Parathyroid adenoma (tissue), 2 donors: Measurements from ENCODE around the gene SLC16A12.

ENCODE experiments used
- H2AFZ ChIP-seq: fragments of 300-600 bp; sonication (generic); one replicate; pipeline ENCODE4 v1.7.0; 2017; ENCODE audit warnings: antibody characterized with exemption, mild to moderate bottlenecking
- H3K27ac ChIP-seq: fragments of 300-600 bp; sonication (generic); one replicate; pipeline ENCODE4 v1.7.0; 2017
- H3K27me3 ChIP-seq: fragments of 300-600 bp; sonication (generic); one replicate; pipeline ENCODE4 v1.7.0; 2017; ENCODE audit warnings: low read length; ENCODE audit not compliant: control insufficient read depth, insufficient read depth
- H3K36me3 ChIP-seq: fragments of 300-600 bp; sonication (generic); one replicate; pipeline ENCODE4 v1.7.0; 2017; ENCODE audit warnings: low read length; ENCODE audit not compliant: control insufficient read depth, insufficient read depth
- H3K4me1 ChIP-seq: fragments of 300-600 bp; sonication (generic); one replicate; pipeline ENCODE4 v1.7.0; 2017; ENCODE audit warnings: control low read depth
- H3K4me2 ChIP-seq: fragments of 300-600 bp; sonication (generic); one replicate; pipeline ENCODE4 v1.7.0; 2017; ENCODE audit warnings: low read length
- H3K4me3 ChIP-seq: fragments of 300-600 bp; sonication (generic); one replicate; pipeline ENCODE4 v1.7.0; 2017; ENCODE audit warnings: low read depth, low read length
- H3K79me2 ChIP-seq: fragments of 300-600 bp; sonication (generic); one replicate; pipeline ENCODE4 v1.7.0; 2017; ENCODE audit warnings: control low read depth
- H3K9ac ChIP-seq: fragments of 300-600 bp; sonication (generic); one replicate; pipeline ENCODE4 v1.7.0; 2017; ENCODE audit warnings: mild to moderate bottlenecking
- H3K9me3 ChIP-seq: fragments of 300-600 bp; sonication (generic); one replicate; pipeline ENCODE4 v1.7.0; 2017; ENCODE audit warnings: low read length; ENCODE audit not compliant: control insufficient read depth
- TF ChIP-seq, protein P1 (sequence below): fragments of 300-600 bp; sonication (generic); IDR thresholded peaks from one replicate; pipeline ENCODE4 v1.7.0; 2017; ENCODE audit warnings: antibody characterized with exemption, mild to moderate bottlenecking
- donor health status: primary hyperparathyroidism.

SLC16A12 gene

DNA sequence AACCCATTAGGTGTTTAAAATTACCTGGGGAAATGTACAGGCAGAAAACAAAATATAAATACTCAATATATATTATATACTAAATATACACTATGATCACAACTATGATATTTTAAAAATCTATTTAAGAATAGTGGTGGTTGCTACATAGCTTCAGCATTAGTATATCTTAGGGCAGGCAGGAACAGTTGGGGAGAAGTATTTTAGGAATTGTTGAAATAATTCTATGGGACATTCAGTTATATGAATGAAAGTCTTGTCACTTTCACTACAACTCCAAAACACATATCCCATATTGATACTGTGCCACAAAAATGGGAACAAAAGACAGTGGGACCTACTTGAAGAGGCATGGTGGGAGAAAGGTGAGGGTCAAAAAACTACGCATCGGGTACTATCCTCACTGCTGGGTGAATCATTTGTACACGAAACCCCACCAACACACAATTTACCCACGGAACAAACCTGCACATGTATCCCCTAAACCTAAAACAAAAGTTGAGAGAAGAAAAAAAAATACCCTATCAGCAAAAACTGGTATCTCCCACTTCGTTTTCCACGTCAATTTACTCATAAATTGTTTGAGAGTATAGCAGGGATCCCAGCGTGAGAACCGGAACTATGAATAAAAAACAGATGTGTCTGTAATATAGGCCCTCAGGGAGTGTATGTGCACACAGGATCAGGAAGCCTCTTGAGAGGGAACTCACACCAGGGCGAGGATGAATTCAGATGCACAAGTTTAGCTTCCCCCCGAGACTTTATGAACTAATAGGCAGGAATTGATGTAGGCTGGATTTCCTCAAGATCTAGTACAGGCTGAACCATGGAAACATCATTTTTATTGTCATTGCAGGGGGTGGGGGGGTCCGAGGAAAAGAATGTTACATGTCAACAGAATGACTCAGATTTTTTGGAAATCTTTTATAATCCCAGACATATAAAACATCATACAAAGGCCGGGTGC lies 16.2 kb downstream of the SLC16A12 start:
- TF ChIP-seq, protein P1, sequence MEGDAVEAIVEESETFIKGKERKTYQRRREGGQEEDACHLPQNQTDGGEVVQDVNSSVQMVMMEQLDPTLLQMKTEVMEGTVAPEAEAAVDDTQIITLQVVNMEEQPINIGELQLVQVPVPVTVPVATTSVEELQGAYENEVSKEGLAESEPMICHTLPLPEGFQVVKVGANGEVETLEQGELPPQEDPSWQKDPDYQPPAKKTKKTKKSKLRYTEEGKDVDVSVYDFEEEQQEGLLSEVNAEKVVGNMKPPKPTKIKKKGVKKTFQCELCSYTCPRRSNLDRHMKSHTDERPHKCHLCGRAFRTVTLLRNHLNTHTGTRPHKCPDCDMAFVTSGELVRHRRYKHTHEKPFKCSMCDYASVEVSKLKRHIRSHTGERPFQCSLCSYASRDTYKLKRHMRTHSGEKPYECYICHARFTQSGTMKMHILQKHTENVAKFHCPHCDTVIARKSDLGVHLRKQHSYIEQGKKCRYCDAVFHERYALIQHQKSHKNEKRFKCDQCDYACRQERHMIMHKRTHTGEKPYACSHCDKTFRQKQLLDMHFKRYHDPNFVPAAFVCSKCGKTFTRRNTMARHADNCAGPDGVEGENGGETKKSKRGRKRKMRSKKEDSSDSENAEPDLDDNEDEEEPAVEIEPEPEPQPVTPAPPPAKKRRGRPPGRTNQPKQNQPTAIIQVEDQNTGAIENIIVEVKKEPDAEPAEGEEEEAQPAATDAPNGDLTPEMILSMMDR: no peak
- Histone ChIP-seq H3K4me3 (no peak overlapping the region), H3K27me3 (no peaks in the 10 kb centered on the region), H3K79me2 (no peaks in the 10 kb centered on the region), H3K27ac (peak overlapping the region; percentile 58), H3K9ac (no peak overlapping the region), H2AFZ (no peak overlapping the region), H3K9me3 (no peaks in the 10 kb centered on the region), H3K36me3 (no peaks in the 10 kb centered on the region), H3K4me1 (no peaks in the 10 kb centered on the region), H3K4me2 (no peak overlapping the region)

DNA sequence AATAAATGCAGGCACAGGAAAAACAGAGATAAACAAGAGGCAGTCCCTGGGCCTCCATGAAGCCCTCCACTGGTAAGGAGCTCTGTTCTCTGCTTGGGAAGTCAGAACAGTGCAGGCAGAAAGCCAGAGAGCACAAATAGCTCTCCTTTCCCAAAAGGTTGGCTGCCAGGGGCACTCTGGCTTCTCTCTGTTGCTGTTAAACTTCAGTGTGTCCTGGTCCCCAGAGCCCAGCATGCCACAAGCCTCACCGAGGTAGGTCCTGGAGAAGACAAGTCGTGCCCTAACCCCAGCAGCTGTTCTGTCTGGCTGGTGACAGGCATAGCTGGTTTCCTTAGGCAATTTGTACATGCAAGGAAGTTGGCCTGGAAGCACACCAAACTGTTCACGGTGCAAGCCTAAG lies 17.3 kb downstream of the SLC16A12 start:
- Histone ChIP-seq H3K79me2 (no peaks in the 10 kb centered on the region), H3K9ac (no peak overlapping the region), H3K27ac (peak overlapping the region; percentile 24), H3K4me1 (no peaks in the 10 kb centered on the region), H2AFZ (no peak overlapping the region), H3K36me3 (no peaks in the 10 kb centered on the region), H3K9me3 (no peaks in the 10 kb centered on the region), H3K4me2 (no peak overlapping the region), H3K27me3 (no peaks in the 10 kb centered on the region), H3K4me3 (no peak overlapping the region)
- TF ChIP-seq, protein P1: no peak

DNA sequence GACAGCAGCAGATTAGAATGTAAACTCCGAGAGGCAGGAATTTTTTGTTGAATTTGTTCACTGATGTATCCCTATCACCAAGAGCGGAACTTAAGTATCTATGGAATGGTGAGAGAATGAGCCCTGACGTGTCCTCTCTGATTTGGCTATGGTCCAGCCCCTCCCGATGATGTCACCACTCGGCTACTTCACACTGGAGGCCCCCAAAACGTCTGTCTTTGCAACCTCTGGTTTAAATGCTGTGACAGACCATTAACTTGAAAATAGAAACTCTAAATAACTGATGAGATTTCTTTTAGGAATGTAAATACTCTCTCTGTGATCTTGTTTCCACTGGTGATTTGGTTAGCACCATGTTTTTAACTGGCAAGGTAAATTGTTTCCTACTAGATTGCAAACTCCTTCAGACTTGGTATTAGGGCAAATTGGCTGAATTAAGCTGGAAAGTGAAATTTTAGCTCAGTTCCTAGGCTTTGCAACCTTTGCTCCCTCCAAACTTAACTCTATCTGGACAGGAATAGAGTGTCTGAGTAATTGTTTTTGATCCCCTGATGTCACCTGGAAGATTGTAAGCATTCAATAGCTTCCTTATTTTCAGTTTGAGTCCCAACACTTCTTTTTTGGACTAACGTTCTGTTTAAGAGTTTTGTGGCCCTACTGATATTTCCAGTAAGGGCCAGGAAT lies 19.1 kb downstream of the SLC16A12 start:
- H3K27me3 ChIP-seq: no peaks in the 10 kb centered on the region
- H2AFZ ChIP-seq: no peak overlapping the region
- H3K27ac ChIP-seq: peak overlapping the region; percentile 27
- H3K9me3 ChIP-seq: no peaks in the 10 kb centered on the region
- H3K79me2 ChIP-seq: no peaks in the 10 kb centered on the region
- H3K4me3 ChIP-seq: no peak overlapping the region
- H3K4me2 ChIP-seq: no peak overlapping the region
- H3K9ac ChIP-seq: no peak overlapping the region
- H3K4me1 ChIP-seq: no peaks in the 10 kb centered on the region
- H3K36me3 ChIP-seq: no peaks in the 10 kb centered on the region
- TF ChIP-seq, protein P1: no peak

DNA sequence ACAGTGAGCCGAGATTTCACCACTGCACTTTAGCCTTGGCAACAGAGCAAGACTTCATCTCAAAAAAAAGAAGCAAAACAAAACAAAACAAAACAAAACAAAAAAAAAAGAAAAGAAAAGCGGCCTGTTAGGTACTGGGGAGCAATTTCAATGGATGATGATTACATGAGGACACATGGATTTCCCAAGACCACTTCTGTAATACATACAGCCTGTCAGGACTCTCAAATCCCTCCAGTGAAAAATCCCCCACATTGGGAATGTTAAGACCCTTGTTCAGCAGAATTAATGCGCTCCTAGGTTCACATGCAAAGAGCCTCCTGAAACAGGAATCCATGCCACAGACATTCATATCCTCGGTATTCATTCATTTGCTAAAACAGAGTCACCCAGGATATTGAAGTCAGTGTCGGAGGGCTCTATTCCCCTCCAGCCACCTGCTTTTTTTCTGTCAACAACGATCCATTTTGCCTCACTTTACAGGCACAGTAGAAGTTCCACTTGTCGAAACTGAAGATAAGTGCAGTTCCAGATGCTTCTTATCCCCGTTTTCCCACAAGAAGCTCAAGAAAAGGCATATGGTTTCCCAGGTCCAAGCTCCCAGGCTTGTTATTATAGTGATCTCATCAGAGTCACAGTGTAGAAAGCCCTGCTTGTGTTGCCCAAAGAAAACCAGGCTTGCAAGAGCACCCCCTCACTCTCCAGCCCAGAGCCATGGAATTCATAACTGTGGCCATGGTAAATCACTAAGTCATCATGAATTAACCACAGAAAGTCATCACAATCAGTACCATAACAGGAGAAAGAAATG lies 20.2 kb downstream of the SLC16A12 start:
- H3K79me2 ChIP-seq: no peaks in the 10 kb centered on the region
- no peaks in the 10 kb centered on the region for H3K27me3 ChIP-seq
- H3K36me3 ChIP-seq: no peaks in the 10 kb centered on the region
- peak overlapping the region; percentile 27 for H3K27ac ChIP-seq
- H2AFZ ChIP-seq: no peak overlapping the region
- H3K4me1 ChIP-seq: no peaks in the 10 kb centered on the region
- no peak overlapping the region for H3K4me2 ChIP-seq
- no peak overlapping the region for H3K4me3 ChIP-seq
- no peaks in the 10 kb centered on the region for H3K9me3 ChIP-seq
- no peak overlapping the region for H3K9ac ChIP-seq
- TF ChIP-seq, protein P1: no peak
